Thyroid gland (tissue), 4 donors: Measurements from ENCODE around the gene EXOSC6.
"Not testable (repeated sequence)": the region's sequence is repeated elsewhere in the genome, so short reads cannot be mapped to it uniquely, and the experiment has no call there.

Experiments used
- CTCF ChIP-seq, 6 experiments: fragments of 200-600 bp in 3 of 6; fragments of 450-650 bp in 3 of 6; sonication (generic) in 3 of 6; IDR thresholded peaks; one replicate each; pipeline ENCODE4 v1.5.1; 2016 to 2019; ENCODE audit warnings: antibody characterized with exemption in 6 of 6, mild to moderate bottlenecking in 2 of 6, inconsistent platforms in 1 of 6, moderate library complexity in 1 of 6
- POLR2A ChIP-seq, 2 donors: fragments of 450-650 bp; IDR thresholded peaks; one replicate each; pipeline ENCODE4 v1.6.1; 2017; ENCODE audit warnings: antibody characterized with exemption in 2 of 2, mild to moderate bottlenecking in 2 of 2, moderate library complexity in 1 of 2

- TF ChIP-seq POLR2A, CTCF (IDR thresholded peaks at IDR 0.05): not testable (repeated sequence)
These were observed 27.1 kb downstream of the EXOSC6 start for GRCh38 chr16:70224645-70225044.
